SU-DHL-6 (cell line): ENCODE data around the gene AKIRIN2.

Experiments used
- EZH2phosphoT487 ChIP-seq: fragments of 200-600 bp; sonication (generic), shearing (Covaris generic); conservative IDR thresholded peaks from 2 replicates; pipeline ENCODE4 v1.6.1; 2018; ENCODE audit warnings: mild to moderate bottlenecking, antibody characterized with exemption, low read length, moderate library complexity, mixed read lengths
- TF ChIP-seq, protein P1 (sequence below): fragments of 200-600 bp; sonication (generic); IDR thresholded peaks from one replicate; pipeline ENCODE4 v1.5.1; 2017; ENCODE audit warnings: antibody characterized with exemption, mild to moderate bottlenecking, low read length, moderate library complexity; ENCODE audit not compliant: insufficient read depth, poor library complexity, severe bottlenecking

DNA sequence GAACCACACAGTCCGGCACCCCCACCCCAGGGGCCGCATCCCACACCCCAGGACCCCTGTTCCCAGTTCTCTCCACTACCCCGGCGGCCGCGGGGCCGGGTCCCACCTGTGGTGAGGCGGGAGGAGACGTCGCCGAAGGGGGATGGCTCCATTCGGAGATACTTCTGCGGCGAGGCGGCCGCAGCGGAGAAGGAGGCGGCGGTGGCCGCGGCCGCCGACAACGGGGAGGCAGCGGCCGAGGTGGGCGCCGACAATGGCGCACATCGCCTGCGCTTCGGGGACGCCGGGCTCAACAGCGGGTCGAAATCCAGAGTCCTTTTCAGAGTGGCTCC, 723 bp downstream of the AKIRIN2 start:
- TF ChIP-seq, protein P1, sequence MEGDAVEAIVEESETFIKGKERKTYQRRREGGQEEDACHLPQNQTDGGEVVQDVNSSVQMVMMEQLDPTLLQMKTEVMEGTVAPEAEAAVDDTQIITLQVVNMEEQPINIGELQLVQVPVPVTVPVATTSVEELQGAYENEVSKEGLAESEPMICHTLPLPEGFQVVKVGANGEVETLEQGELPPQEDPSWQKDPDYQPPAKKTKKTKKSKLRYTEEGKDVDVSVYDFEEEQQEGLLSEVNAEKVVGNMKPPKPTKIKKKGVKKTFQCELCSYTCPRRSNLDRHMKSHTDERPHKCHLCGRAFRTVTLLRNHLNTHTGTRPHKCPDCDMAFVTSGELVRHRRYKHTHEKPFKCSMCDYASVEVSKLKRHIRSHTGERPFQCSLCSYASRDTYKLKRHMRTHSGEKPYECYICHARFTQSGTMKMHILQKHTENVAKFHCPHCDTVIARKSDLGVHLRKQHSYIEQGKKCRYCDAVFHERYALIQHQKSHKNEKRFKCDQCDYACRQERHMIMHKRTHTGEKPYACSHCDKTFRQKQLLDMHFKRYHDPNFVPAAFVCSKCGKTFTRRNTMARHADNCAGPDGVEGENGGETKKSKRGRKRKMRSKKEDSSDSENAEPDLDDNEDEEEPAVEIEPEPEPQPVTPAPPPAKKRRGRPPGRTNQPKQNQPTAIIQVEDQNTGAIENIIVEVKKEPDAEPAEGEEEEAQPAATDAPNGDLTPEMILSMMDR, result no peak
- TF ChIP-seq EZH2phosphoT487, result no peak
